Endothelial cell of umbilical vein (primary cell): Measurements from ENCODE around the gene LRP1B. TPM values are rescaled to one million over a fixed set of nuclear protein-coding genes. Genes with fewer than 3 reads are reported as not detected.

Experiments
- BruUV-seq: library from RNA; stranded (reverse); fragments of 400-500 nt; replicated peaks from 2 replicates; lab custom pipeline; 2021; lab: Mats Ljungman, UMichigan
- CTCF ChIA-PET: fragments of 300-600, 350-600 bp; sonication (Branson Sonifier 250); formaldehyde crosslinking; loops from one replicate; lab custom pipeline; 2021; ENCODE audit warnings: antibody characterized with exemption, inconsistent platforms; lab: Charles Lee
- POLR2A ChIA-PET: fragments of 300-600, 350-600 bp; sonication (Branson Sonifier 250); formaldehyde crosslinking; loops from one replicate; lab custom pipeline; 2021; ENCODE audit warnings: antibody characterized with exemption, inconsistent platforms; lab: Charles Lee
- DNase-seq: peaks from one replicate; pipeline ENCODE4 v3.0.0-alpha.2; 2011; ENCODE audit warnings: low read depth, low spot score
- FAIRE-seq: peaks from 2 replicates; lab custom pipeline; 2011; peaks lifted over from hg19 to GRCh38; lab: Jason Lieb, UNC
- H2AFZ ChIP-seq: 2 replicates; pipeline ENCODE4 v1.6.0; 2012; ENCODE audit warnings: low read depth, low read length, control low read depth, inconsistent platforms
- H3K27ac ChIP-seq: 2 replicates; pipeline ENCODE4 v1.5.1; 2011; ENCODE audit warnings: low read depth, mild to moderate bottlenecking, control low read depth, low read length, moderate library complexity; ENCODE audit not compliant: insufficient read depth
- H3K27me3 ChIP-seq, 2 experiments: 2 replicates each; pipeline versions ENCODE4 v1.6.0 to v1.6.1; 2011; ENCODE audit warnings: low read length in 2 of 2, mixed read lengths in 1 of 2; ENCODE audit not compliant: control insufficient read depth in 2 of 2, insufficient read depth in 2 of 2
- H3K36me3 ChIP-seq, 2 experiments: 2 replicates in 1 of 2; 3 replicates in 1 of 2; pipeline ENCODE4 v1.5.1; 2011; ENCODE audit warnings: low read length in 2 of 2, mild to moderate bottlenecking in 1 of 2, moderate library complexity in 1 of 2; ENCODE audit not compliant: control insufficient read depth in 2 of 2, insufficient read depth in 2 of 2; ENCODE audit errors: extremely low read depth in 1 of 2
- H3K4me1 ChIP-seq: 3 replicates; pipeline ENCODE4 v1.5.1; 2011; ENCODE audit warnings: mild to moderate bottlenecking, low read length; ENCODE audit not compliant: control insufficient read depth, insufficient read depth; ENCODE audit errors: extremely low read depth
- H3K4me2 ChIP-seq: 2 replicates; pipeline ENCODE4 v1.6.1; 2011; ENCODE audit warnings: low read length, control low read depth, mixed read lengths; ENCODE audit not compliant: insufficient read depth
- H3K4me3 ChIP-seq, 3 experiments: fragments of 200-600 bp in 1 of 3; sonication (generic), shearing (Covaris generic) in 1 of 3; replicated peaks in 1 of 3; 2 replicates each; pipeline ENCODE4 v1.5.1; 2011 to 2016; ENCODE audit warnings: control low read depth in 3 of 3, low read length in 3 of 3, mild to moderate bottlenecking in 2 of 3, inconsistent platforms in 1 of 3, low read depth in 1 of 3, moderate library complexity in 1 of 3; ENCODE audit not compliant: insufficient read depth in 1 of 3
- H3K79me2 ChIP-seq: 2 replicates; pipeline ENCODE4 v1.6.0; 2012; ENCODE audit warnings: low read length, inconsistent platforms; ENCODE audit not compliant: control insufficient read depth, insufficient read depth
- H3K9ac ChIP-seq: replicated peaks from 2 replicates; pipeline ENCODE3; 2011; ENCODE audit warnings: low read length, control low read depth; ENCODE audit not compliant: insufficient read depth; ENCODE audit errors: extremely low read depth
- H3K9me1 ChIP-seq: replicated peaks from 3 replicates; pipeline ENCODE4 v1.6.0; 2011; ENCODE audit warnings: mild to moderate bottlenecking, low read length; ENCODE audit not compliant: control insufficient read depth, insufficient read depth; ENCODE audit errors: extremely low read depth
- H3K9me3 ChIP-seq: replicated peaks from 2 replicates; pipeline ENCODE4 v1.5.1; 2012; ENCODE audit warnings: low read length, inconsistent platforms; ENCODE audit not compliant: control insufficient read depth, insufficient read depth
- H4K20me1 ChIP-seq: replicated peaks from 2 replicates; pipeline ENCODE3; 2011; ENCODE audit warnings: mild to moderate bottlenecking, low read length; ENCODE audit not compliant: control insufficient read depth, insufficient read depth; ENCODE audit errors: extremely low read depth
- EZH2 ChIP-seq: IDR thresholded peaks from 2 replicates; pipeline ENCODE4 v1.6.1; 2012; ENCODE audit warnings: borderline replicate concordance, low read depth, mild to moderate bottlenecking, moderate library complexity, low read length, inconsistent platforms; ENCODE audit not compliant: severe bottlenecking
- FOS ChIP-seq: IDR thresholded peaks from 2 replicates; pipeline ENCODE4 v1.6.1; 2011; ENCODE audit warnings: mild to moderate bottlenecking, low read length, moderate library complexity, borderline replicate concordance; ENCODE audit not compliant: insufficient read depth
- GATA2 ChIP-seq: IDR thresholded peaks from 2 replicates; pipeline ENCODE4 v1.7.0; 2011; ENCODE audit warnings: low read depth, mild to moderate bottlenecking, moderate library complexity, mixed read lengths, low read length; ENCODE audit not compliant: insufficient read length, insufficient read depth
- JUN ChIP-seq: IDR thresholded peaks from 2 replicates; pipeline ENCODE4 v1.6.1; 2011; ENCODE audit warnings: borderline replicate concordance, low read depth; ENCODE audit not compliant: insufficient read length, insufficient read depth
- MYC ChIP-seq: IDR thresholded peaks from one replicate; pipeline ENCODE4 v1.6.1; 2011; ENCODE audit warnings: mild to moderate bottlenecking, low read depth, low read length
- POLR2A ChIP-seq: IDR thresholded peaks from 2 replicates; pipeline ENCODE4 v1.6.1; 2012; ENCODE audit warnings: low read depth, mild to moderate bottlenecking, control low read depth, low read length
- POLR2AphosphoS5 ChIP-seq: IDR thresholded peaks from 2 replicates; pipeline ENCODE4 v1.6.1; 2012; ENCODE audit warnings: low read depth, mild to moderate bottlenecking, control low read depth, low read length, moderate library complexity; ENCODE audit not compliant: insufficient read depth
- dilution Hi-C: fragments of 300-500 bp; cut with MboI; formaldehyde crosslinking; loops from one replicate; pipeline ENCODE4 v1.15.0; 2019; ENCODE audit warnings: low sequenced_read_pairs; ENCODE audit not compliant: extremely low pct_ligation_motif_present
- intact Hi-C: fragments of 100-400 bp; cut with micrococcal nuclease; formaldehyde crosslinking; loops from one replicate; pipeline ENCODE4 v1.10.0; 2022
- polyA plus RNA-seq, 4 experiments: library from polyadenylated mRNA; depleted of rRNA in 3 of 4; stranded (reverse) in 3 of 4; unstranded in 1 of 4; fragments of >200 nt; gene quantifications; 2 replicates each; pipeline versions ENCODE4 v1.2.1 to v1.2.3, GENCODE V29; 2011 to 2012; ENCODE audit warnings: missing spikeins in 1 of 4
- total RNA-seq: library from RNA; stranded (reverse); gene quantifications from 2 replicates; pipeline ENCODE4 v1.2.3, GENCODE V29; 2021
- TF ChIP-seq, protein P1 (sequence below): IDR thresholded peaks from 2 replicates; pipeline ENCODE4 v1.6.1; 2011; ENCODE audit not compliant: insufficient read depth, insufficient read length
- TF ChIP-seq, protein P2 (sequence below), 2 donors: IDR thresholded peaks; 1 replicate in 1 of 2; 2 replicates in 1 of 2; pipeline ENCODE4 v1.5.1; 2011; ENCODE audit warnings: low read length in 2 of 2, mild to moderate bottlenecking in 2 of 2, moderate library complexity in 2 of 2, control low read depth in 1 of 2, inconsistent platforms in 1 of 2, low read depth in 1 of 2; ENCODE audit not compliant: insufficient read depth in 1 of 2; ENCODE audit errors: extremely low read depth in 1 of 2

LRP1B gene
- total and polyA plus RNA-seq, 2 donors (not counting 3 experiments of a cell fraction or from before 2014, with no cell fraction given): 0.03 to 0.07 TPM

DNA sequence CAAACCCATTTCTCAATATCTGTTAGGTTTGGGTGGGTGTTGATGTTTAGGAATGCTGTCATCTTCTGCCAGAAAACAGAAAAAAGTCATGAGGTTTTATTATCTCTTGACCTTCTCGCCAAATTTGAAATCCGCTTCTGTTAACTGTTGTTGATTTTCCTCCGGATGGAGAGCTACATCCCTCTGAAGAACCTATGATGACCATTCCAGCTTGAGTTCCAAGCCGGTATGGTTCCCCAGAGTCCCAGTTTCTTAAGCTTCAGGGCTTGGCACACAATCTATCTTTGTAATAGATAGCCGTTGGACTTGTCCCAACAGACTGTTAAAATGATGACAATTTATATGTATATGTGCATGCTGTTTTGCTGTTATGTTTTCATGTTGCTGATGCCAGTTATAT, 1201.0 kb downstream of the LRP1B start:
- Histone ChIP-seq H3K79me2 (no peaks in the 10 kb centered on the region), H4K20me1 (no peaks in the 10 kb centered on the region), H3K4me2 (no peak overlapping the region), H3K9ac (no peak overlapping the region), H3K9me3 (no peaks in the 10 kb centered on the region), H3K27me3 (no peaks in the 10 kb centered on the region), H3K4me1 (no peaks in the 10 kb centered on the region), H2AFZ (no peak overlapping the region), H3K4me3 (no peak overlapping the region), H3K36me3 (no peaks in the 10 kb centered on the region), H3K9me1 (no peaks in the 10 kb centered on the region), H3K27ac (no peak overlapping the region)
- TF ChIP-seq, protein P1, sequence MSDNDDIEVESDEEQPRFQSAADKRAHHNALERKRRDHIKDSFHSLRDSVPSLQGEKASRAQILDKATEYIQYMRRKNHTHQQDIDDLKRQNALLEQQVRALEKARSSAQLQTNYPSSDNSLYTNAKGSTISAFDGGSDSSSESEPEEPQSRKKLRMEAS: no peak
- TF ChIP-seq FOS (no peak), EZH2 (no peak), MYC (no peak), JUN (no peak), POLR2AphosphoS5 (no peak), GATA2 (no peak), POLR2A (no peak)
- TF ChIP-seq, protein P2, sequence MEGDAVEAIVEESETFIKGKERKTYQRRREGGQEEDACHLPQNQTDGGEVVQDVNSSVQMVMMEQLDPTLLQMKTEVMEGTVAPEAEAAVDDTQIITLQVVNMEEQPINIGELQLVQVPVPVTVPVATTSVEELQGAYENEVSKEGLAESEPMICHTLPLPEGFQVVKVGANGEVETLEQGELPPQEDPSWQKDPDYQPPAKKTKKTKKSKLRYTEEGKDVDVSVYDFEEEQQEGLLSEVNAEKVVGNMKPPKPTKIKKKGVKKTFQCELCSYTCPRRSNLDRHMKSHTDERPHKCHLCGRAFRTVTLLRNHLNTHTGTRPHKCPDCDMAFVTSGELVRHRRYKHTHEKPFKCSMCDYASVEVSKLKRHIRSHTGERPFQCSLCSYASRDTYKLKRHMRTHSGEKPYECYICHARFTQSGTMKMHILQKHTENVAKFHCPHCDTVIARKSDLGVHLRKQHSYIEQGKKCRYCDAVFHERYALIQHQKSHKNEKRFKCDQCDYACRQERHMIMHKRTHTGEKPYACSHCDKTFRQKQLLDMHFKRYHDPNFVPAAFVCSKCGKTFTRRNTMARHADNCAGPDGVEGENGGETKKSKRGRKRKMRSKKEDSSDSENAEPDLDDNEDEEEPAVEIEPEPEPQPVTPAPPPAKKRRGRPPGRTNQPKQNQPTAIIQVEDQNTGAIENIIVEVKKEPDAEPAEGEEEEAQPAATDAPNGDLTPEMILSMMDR (IDR thresholded peaks at IDR 0.05; ENCODE audit: extremely low read depth in 1 of 2, insufficient read depth in 1 of 2, low read depth in 1 of 2, low read length in 2 of 2): no peak
- DNase-seq (no peak), FAIRE-seq (no peak)
- intact Hi-C loops (no loop called here), dilution Hi-C loops (no loop called here)
- no TSS peak for BruUV-seq
- CTCF ChIA-PET: no interaction called here
- POLR2A ChIA-PET: no interaction called here
